HCT116 (cell line): Measurements from ENCODE around the gene DNAAF1. TPM values are rescaled to one million over a fixed set of nuclear protein-coding genes. Genes with fewer than 3 reads are reported as not detected.

Source experiments
- ATAC-seq: fragments of 200-7000 bp; cut with Tn5 transposase; 2 replicates; pipeline ENCODE4 v1.9.1; 2020; ENCODE audit warnings: mild to moderate bottlenecking, moderate library complexity
- BruUV-seq: library from RNA; stranded (reverse); fragments of 400-500 nt; replicated peaks from 2 replicates; lab custom pipeline; 2021; lab: Mats Ljungman, UMichigan
- CTCF ChIA-PET: fragments of 300-600 bp; sonication (Branson Sonifier 250); formaldehyde crosslinking; loops from one replicate; lab custom pipeline; 2021; ENCODE audit warnings: antibody characterized with exemption; lab: Charles Lee
- POLR2A ChIA-PET: fragments of 300-600, 350-600 bp; sonication (Branson Sonifier 250); formaldehyde crosslinking; loops from one replicate; lab custom pipeline; 2021; ENCODE audit warnings: antibody characterized with exemption; lab: Charles Lee
- RAD21 ChIA-PET, 2 experiments: fragments of 300-600 bp; sonication (Branson Sonifier 250); formaldehyde crosslinking; loops; one replicate each; lab custom pipeline; 2023; ENCODE audit warnings: low total read pairs in 2 of 2; ENCODE audit not compliant: uncharacterized antibody in 2 of 2, unreplicated experiment in 2 of 2, low non-redundant PET in 1 of 2; lab: Charles Lee
- DNase-seq: peaks from one replicate; pipeline ENCODE4 v3.0.0-alpha.2; 2010; ENCODE audit warnings: low read depth, low spot score
- H2AFZ ChIP-seq: fragments of 200-600 bp; shearing (Covaris generic), sonication (generic); 2 replicates; pipeline ENCODE4 v1.6.1; 2017; ENCODE audit warnings: low read depth, mixed run types, mixed read lengths, antibody characterized with exemption, low read length; ENCODE audit not compliant: poor library complexity, severe bottlenecking
- H3K27ac ChIP-seq: 2 replicates; pipeline ENCODE4 v1.5.1; 2012; ENCODE audit warnings: low read depth, low read length
- H3K27me3 ChIP-seq: fragments of 200-600 bp; sonication (generic); 2 replicates; pipeline ENCODE4 v1.6.1; 2016; ENCODE audit warnings: mixed run types, low read length, mixed read lengths; ENCODE audit not compliant: insufficient read depth
- H3K36me3 ChIP-seq, 2 experiments: fragments of 200-500 bp in 1 of 2; fragments of 200-600 bp in 1 of 2; sonication (Bioruptor generic) in 1 of 2; sonication (generic) in 1 of 2; 2 replicates each; pipeline versions ENCODE4 v1.5.1 to v1.6.1; 2014 to 2016; ENCODE audit warnings: low read length in 2 of 2, inconsistent platforms in 1 of 2, mixed read lengths in 1 of 2, mixed run types in 1 of 2; ENCODE audit not compliant: insufficient read depth in 2 of 2, control insufficient read depth in 1 of 2
- H3K4me1 ChIP-seq, 2 experiments: fragments of 200-600 bp in 1 of 2; sonication (generic) in 1 of 2; 2 replicates each; pipeline versions ENCODE4 v1.5.1 to v1.6.1; 2012 to 2017; ENCODE audit warnings: low read length in 2 of 2, inconsistent platforms in 1 of 2, mild to moderate bottlenecking in 1 of 2, mixed read lengths in 1 of 2, mixed run types in 1 of 2, moderate library complexity in 1 of 2; ENCODE audit not compliant: insufficient read depth in 2 of 2, control insufficient read depth in 1 of 2
- H3K4me2 ChIP-seq: fragments of 200-600 bp; sonication (generic); 2 replicates; pipeline ENCODE4 v1.6.1; 2017; ENCODE audit warnings: mixed run types, low read length, mixed read lengths
- H3K4me3 ChIP-seq, 2 experiments: fragments of 200-600 bp in 1 of 2; sonication (generic) in 1 of 2; replicated peaks in 1 of 2; 2 replicates each; pipeline ENCODE4 v1.5.1; 2011 to 2016; ENCODE audit warnings: low read length in 2 of 2, control low read depth in 1 of 2, low read depth in 1 of 2, mild to moderate bottlenecking in 1 of 2, mixed read lengths in 1 of 2, mixed run types in 1 of 2
- H3K79me2 ChIP-seq: fragments of 200-600 bp; sonication (generic); 2 replicates; pipeline ENCODE4 v1.6.1; 2017; ENCODE audit warnings: mild to moderate bottlenecking, mixed run types, low read length, moderate library complexity, mixed read lengths; ENCODE audit not compliant: insufficient read depth
- H3K9ac ChIP-seq: fragments of 200-600 bp; sonication (generic); 2 replicates; pipeline ENCODE4 v1.6.1; 2016; ENCODE audit warnings: low read length, mixed read lengths
- H3K9me2 ChIP-seq: fragments of 200-600 bp; sonication (generic), shearing (Covaris generic); 2 replicates; pipeline ENCODE4 v1.6.1; 2017; ENCODE audit warnings: mixed run types, mild to moderate bottlenecking, moderate library complexity; ENCODE audit not compliant: insufficient read depth
- H3K9me3 ChIP-seq, 2 experiments: fragments of 200-500 bp in 1 of 2; fragments of 200-600 bp in 1 of 2; sonication (Bioruptor generic) in 1 of 2; sonication (generic) in 1 of 2; 2 replicates each; pipeline ENCODE4 v1.6.1; 2014 to 2017; ENCODE audit warnings: low read length in 2 of 2, mixed read lengths in 2 of 2, inconsistent platforms in 1 of 2, low read depth in 1 of 2, mild to moderate bottlenecking in 1 of 2, mixed run types in 1 of 2, moderate library complexity in 1 of 2; ENCODE audit not compliant: control insufficient read depth in 1 of 2, insufficient read depth in 1 of 2
- H4K20me1 ChIP-seq: fragments of 200-600 bp; sonication (generic), shearing (Covaris generic); 2 replicates; pipeline ENCODE4 v1.6.1; 2017; ENCODE audit warnings: mixed run types, mild to moderate bottlenecking, moderate library complexity; ENCODE audit not compliant: insufficient read depth
- CBX3 ChIP-seq: IDR thresholded peaks from 2 replicates; pipeline ENCODE4 v1.6.1; 2012; ENCODE audit warnings: low read depth
- CEBPB ChIP-seq: IDR thresholded peaks from 2 replicates; pipeline ENCODE4 v1.6.1; 2012; ENCODE audit warnings: low read depth
- ELF1 ChIP-seq: IDR thresholded peaks from 2 replicates; pipeline ENCODE4 v1.6.1; 2012; ENCODE audit warnings: low read depth, borderline replicate concordance
- EZH2phosphoT487 ChIP-seq: fragments of 200-600 bp; IDR thresholded peaks from 2 replicates; pipeline ENCODE4 v1.6.1; 2018; ENCODE audit warnings: antibody characterized with exemption, borderline replicate concordance
- POLR2A ChIP-seq: IDR thresholded peaks from 2 replicates; pipeline ENCODE4 v1.7.0; 2011; ENCODE audit warnings: borderline replicate concordance; ENCODE audit not compliant: insufficient read depth, insufficient read length; ENCODE audit errors: extremely low read depth
- POLR2AphosphoS5 ChIP-seq: IDR thresholded peaks from 2 replicates; pipeline ENCODE4 v1.6.1; 2011; ENCODE audit warnings: mild to moderate bottlenecking, low read depth, low read length, moderate library complexity
- RAD21 ChIP-seq: IDR thresholded peaks from 2 replicates; pipeline ENCODE4 v1.6.1; 2012; ENCODE audit warnings: low read depth, mild to moderate bottlenecking
- SIN3A ChIP-seq: IDR thresholded peaks from 2 replicates; pipeline ENCODE4 v1.6.1; 2012; ENCODE audit warnings: low read depth
- TCF7L2 ChIP-seq: IDR thresholded peaks from 2 replicates; pipeline ENCODE4 v1.7.0; 2011; ENCODE audit warnings: borderline replicate concordance, inconsistent platforms; ENCODE audit not compliant: insufficient read depth, insufficient read length; ENCODE audit errors: extremely low read depth
- YY1 ChIP-seq: IDR thresholded peaks from 2 replicates; pipeline ENCODE4 v1.6.1; 2011; ENCODE audit warnings: low read length, low read depth, moderate library complexity, mild to moderate bottlenecking; ENCODE audit not compliant: insufficient replicate concordance; ENCODE audit errors: extremely low read depth
- ZFX ChIP-seq: fragments of 450-650 bp; IDR thresholded peaks from 2 replicates; pipeline ENCODE4 v1.6.1; 2017
- intact Hi-C: fragments of 100-400 bp; cut with micrococcal nuclease; formaldehyde crosslinking; loops from 2 replicates; pipeline ENCODE4 v1.10.0; 2022
- total RNA-seq: library from RNA; stranded (reverse); gene quantifications from one replicate; pipeline ENCODE4 v1.2.1, GENCODE V29; 2021; ENCODE audit not compliant: unreplicated experiment
- TF ChIP-seq, protein P1 (sequence below): IDR thresholded peaks from 2 replicates; pipeline ENCODE4 v1.6.1; 2012
- TF ChIP-seq, protein P2 (sequence below), 3 experiments: fragments of 200-600 bp in 1 of 3; sonication (generic) in 1 of 3; IDR thresholded peaks in 2 of 3; conservative IDR thresholded peaks in 1 of 3; 2 replicates each; pipeline ENCODE4 v1.5.1; 2012 to 2017; ENCODE audit warnings: low read depth in 2 of 3, low read length in 2 of 3, antibody characterized with exemption in 1 of 3, borderline replicate concordance in 1 of 3, control low read depth in 1 of 3, mild to moderate bottlenecking in 1 of 3, mixed read lengths in 1 of 3, mixed run types in 1 of 3, moderate library complexity in 1 of 3; ENCODE audit not compliant: insufficient read depth in 1 of 3
- TF ChIP-seq, protein P3 (sequence below): IDR thresholded peaks from 2 replicates; pipeline ENCODE4 v1.6.1; 2012; ENCODE audit warnings: low read depth

The DNAAF1 gene
- total RNA-seq, 1 experiment from 2014 or later, result 0.30 TPM

DNA sequence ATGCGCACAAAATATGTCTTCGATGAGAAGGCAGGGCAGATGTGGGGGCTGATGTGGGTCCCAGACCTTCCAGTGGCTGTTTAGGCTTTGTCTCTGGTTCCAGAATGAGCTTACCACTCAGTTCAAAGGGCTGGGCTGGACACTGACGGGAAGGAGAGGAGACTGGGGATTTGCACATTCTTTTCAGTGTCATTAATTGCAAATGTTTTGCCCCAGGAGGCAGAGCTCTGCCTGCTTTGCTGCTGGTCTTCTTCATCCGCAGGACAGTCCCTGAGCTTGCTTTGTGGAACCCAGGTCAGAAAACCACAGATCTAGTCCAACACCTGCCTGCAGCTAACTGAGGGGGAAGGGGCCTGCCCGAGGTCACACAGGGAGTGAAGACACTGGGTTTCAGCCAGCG is 73.8 kb downstream of the DNAAF1 start:
- no peaks in the 10 kb centered on the region for H4K20me1 ChIP-seq
- CTCF ChIA-PET, result interaction anchor here (0.7 kb wide), 1 partner anchor 27 kb away, joined by 3 read pairs; no protein-coding TSS in a partner anchor

More for the DNA sequence above, 73.8 kb downstream of the DNAAF1 start:
- ATAC-seq, result no peak
- peaks cover 7 to 13% of the 10 kb centered on the region in 2 experiments; a peak in 3 of 4 replicates for H3K4me1 ChIP-seq
- no peaks in the 10 kb centered on the region for H3K27me3 ChIP-seq
- no TSS peak for BruUV-seq
- no peak for TF ChIP-seq POLR2A
- no peak for TF ChIP-seq ELF1
- TF ChIP-seq POLR2AphosphoS5, result no peak
- no peak for TF ChIP-seq TCF7L2
- TF ChIP-seq, protein P1, sequence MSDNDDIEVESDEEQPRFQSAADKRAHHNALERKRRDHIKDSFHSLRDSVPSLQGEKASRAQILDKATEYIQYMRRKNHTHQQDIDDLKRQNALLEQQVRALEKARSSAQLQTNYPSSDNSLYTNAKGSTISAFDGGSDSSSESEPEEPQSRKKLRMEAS, result no peak
- no peak for TF ChIP-seq CEBPB
- TF ChIP-seq CBX3, result no peak
- no peak for TF ChIP-seq EZH2phosphoT487
- no peak for TF ChIP-seq YY1
- no peak for TF ChIP-seq ZFX
- no peak for TF ChIP-seq RAD21
- no peak for TF ChIP-seq SIN3A
- TF ChIP-seq, protein P2, sequence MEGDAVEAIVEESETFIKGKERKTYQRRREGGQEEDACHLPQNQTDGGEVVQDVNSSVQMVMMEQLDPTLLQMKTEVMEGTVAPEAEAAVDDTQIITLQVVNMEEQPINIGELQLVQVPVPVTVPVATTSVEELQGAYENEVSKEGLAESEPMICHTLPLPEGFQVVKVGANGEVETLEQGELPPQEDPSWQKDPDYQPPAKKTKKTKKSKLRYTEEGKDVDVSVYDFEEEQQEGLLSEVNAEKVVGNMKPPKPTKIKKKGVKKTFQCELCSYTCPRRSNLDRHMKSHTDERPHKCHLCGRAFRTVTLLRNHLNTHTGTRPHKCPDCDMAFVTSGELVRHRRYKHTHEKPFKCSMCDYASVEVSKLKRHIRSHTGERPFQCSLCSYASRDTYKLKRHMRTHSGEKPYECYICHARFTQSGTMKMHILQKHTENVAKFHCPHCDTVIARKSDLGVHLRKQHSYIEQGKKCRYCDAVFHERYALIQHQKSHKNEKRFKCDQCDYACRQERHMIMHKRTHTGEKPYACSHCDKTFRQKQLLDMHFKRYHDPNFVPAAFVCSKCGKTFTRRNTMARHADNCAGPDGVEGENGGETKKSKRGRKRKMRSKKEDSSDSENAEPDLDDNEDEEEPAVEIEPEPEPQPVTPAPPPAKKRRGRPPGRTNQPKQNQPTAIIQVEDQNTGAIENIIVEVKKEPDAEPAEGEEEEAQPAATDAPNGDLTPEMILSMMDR (IDR thresholded peaks at IDR 0.05 in 2 of 3, conservative IDR thresholded peaks at IDR 0.05 in 1 of 3; ENCODE audit: borderline replicate concordance in 1 of 3, insufficient read depth in 1 of 3, low read depth in 2 of 3, low read length in 2 of 3), result no peak
- TF ChIP-seq, protein P3, sequence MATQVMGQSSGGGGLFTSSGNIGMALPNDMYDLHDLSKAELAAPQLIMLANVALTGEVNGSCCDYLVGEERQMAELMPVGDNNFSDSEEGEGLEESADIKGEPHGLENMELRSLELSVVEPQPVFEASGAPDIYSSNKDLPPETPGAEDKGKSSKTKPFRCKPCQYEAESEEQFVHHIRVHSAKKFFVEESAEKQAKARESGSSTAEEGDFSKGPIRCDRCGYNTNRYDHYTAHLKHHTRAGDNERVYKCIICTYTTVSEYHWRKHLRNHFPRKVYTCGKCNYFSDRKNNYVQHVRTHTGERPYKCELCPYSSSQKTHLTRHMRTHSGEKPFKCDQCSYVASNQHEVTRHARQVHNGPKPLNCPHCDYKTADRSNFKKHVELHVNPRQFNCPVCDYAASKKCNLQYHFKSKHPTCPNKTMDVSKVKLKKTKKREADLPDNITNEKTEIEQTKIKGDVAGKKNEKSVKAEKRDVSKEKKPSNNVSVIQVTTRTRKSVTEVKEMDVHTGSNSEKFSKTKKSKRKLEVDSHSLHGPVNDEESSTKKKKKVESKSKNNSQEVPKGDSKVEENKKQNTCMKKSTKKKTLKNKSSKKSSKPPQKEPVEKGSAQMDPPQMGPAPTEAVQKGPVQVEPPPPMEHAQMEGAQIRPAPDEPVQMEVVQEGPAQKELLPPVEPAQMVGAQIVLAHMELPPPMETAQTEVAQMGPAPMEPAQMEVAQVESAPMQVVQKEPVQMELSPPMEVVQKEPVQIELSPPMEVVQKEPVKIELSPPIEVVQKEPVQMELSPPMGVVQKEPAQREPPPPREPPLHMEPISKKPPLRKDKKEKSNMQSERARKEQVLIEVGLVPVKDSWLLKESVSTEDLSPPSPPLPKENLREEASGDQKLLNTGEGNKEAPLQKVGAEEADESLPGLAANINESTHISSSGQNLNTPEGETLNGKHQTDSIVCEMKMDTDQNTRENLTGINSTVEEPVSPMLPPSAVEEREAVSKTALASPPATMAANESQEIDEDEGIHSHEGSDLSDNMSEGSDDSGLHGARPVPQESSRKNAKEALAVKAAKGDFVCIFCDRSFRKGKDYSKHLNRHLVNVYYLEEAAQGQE, result no peak
- no peaks in the 10 kb centered on the region for H3K9me3 ChIP-seq
- ChIA-PET POLR2A (no interaction called here), RAD21 (no interaction called here)
- no peak overlapping the region for H3K27ac ChIP-seq
- no peak overlapping the region for H3K4me2 ChIP-seq
- H3K9me2 ChIP-seq, result no peaks in the 10 kb centered on the region
- no peaks in the 10 kb centered on the region for H3K36me3 ChIP-seq
- no peak overlapping the region for H3K9ac ChIP-seq
- no peak overlapping the region for H3K4me3 ChIP-seq
- H2AFZ ChIP-seq, result no peak overlapping the region
- no peaks in the 10 kb centered on the region for H3K79me2 ChIP-seq
- DNase-seq, result no peak
- intact Hi-C loops, result no loop called here
